Amniotic epithelial cell (primary cell): ENCODE results near the gene CAPN6.

Experiments
- DNase-seq: peaks from one replicate; pipeline ENCODE4 v3.0.0-alpha.2; 2010; ENCODE audit warnings: low read depth

The CAPN6 gene

GRCh38 chrX:111199505-111199904 is 70.8 kb downstream of the CAPN6 start:
- no peak for DNase-seq
